Measurements from ENCODE around the gene ARMC9.

Gene ARMC9

DNA sequence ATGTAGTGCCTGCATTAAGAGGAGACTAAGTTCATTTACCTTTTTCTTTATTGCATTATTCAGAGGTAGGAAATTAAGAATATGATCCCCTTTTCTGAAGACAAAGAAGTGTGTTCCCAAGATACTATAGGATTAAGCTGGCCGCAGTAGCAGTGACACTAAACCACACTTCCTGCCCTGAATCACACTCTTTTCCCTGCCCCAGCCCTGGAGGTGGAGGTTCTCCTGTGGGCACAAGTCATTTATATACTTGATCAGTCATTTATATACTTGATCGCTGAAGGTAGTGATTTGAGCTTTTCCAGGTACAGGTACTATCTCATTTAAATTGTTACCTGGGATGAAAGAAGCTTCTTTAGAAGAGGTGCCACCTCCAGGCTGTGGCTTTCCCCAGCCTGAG, 78.6 kb downstream of the ARMC9 start:
- TF ChIP-seq, protein P1, sequence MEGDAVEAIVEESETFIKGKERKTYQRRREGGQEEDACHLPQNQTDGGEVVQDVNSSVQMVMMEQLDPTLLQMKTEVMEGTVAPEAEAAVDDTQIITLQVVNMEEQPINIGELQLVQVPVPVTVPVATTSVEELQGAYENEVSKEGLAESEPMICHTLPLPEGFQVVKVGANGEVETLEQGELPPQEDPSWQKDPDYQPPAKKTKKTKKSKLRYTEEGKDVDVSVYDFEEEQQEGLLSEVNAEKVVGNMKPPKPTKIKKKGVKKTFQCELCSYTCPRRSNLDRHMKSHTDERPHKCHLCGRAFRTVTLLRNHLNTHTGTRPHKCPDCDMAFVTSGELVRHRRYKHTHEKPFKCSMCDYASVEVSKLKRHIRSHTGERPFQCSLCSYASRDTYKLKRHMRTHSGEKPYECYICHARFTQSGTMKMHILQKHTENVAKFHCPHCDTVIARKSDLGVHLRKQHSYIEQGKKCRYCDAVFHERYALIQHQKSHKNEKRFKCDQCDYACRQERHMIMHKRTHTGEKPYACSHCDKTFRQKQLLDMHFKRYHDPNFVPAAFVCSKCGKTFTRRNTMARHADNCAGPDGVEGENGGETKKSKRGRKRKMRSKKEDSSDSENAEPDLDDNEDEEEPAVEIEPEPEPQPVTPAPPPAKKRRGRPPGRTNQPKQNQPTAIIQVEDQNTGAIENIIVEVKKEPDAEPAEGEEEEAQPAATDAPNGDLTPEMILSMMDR (IDR thresholded peaks at IDR 0.05), result no peak

DNA sequence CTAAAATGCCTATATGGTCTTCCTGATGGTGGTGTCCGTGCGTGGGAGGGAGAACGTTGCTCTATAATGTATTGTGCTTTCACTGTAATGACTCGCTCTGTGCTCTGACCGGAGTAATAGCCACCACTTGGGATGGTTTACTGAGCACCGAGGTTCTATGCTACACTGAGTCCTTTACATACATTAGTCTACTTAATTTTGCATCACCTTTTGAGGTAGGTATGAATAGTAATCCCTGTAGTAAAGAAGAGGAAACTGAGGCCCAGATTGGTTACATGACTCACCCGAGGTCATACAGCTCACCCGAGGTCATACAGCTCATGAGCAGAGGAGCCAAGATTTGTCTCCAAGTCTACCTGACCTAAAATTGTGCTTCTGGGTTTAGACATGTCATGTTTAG, 79.5 kb downstream of the ARMC9 start:
- TF ChIP-seq, protein P1 (IDR thresholded peaks at IDR 0.05), result no peak

DNA sequence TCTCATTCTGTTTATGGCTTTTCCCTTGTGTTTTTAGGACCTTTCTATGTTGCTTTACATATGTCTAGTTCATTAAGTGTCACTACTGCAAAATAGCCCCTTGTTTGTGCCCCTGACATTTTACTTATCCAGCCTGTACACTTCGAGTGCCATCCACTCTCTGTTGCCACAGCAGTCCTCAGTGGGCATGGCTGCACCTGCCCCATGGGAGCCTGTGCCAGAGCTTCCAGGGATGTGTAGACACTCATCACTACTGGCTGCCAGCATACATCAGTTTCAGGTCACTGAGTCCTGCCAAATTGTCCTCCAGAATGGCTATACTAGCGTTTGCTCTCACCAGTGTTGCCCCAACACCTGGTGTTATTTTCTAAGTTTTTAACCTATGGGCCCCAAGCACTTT, 80.4 kb downstream of the ARMC9 start:
- TF ChIP-seq, protein P1 (IDR thresholded peaks at IDR 0.05), result no peak

DNA sequence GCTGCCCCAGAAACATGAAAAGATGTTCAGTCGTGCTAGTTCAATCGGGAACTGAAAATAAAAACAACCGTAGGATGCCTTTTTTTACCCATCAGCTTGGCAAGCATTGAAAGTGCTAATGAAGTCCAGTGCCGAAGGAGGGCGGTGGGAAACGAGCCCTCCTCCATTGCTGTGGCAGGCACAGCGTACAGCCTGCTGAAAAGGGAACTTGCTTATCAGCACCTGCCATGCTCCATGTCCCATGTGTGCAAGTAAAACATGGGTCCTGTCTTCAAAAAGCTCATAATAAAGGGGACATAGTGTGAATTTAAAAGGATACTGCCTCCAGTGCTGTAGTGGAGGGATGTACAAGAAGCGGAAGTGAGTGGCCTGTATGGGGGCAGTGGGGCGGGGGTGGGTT, 82.4 kb downstream of the ARMC9 start:
- TF ChIP-seq, protein P1 (IDR thresholded peaks at IDR 0.05), result no peak

DNA sequence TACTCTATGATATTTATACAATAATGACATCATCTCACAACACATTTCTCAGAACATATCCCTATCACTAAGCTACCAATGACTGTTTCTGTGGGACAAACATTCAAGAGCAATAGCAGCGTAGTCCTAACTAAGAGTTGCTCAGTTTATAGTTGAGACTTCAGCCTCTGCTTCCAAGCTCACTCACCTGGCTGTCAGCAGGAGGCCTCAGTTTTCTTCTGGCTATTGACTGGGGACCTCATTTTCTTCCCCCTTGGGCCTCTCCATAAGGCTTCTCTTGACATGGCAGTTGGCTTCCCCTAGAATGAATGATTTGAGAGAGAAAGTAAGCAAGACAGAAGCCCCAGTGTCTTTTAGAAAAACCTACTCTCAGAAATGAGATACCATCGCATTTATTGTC, 85.9 kb downstream of the ARMC9 start:
- TF ChIP-seq, protein P1 (IDR thresholded peaks at IDR 0.05), result no peak

DNA sequence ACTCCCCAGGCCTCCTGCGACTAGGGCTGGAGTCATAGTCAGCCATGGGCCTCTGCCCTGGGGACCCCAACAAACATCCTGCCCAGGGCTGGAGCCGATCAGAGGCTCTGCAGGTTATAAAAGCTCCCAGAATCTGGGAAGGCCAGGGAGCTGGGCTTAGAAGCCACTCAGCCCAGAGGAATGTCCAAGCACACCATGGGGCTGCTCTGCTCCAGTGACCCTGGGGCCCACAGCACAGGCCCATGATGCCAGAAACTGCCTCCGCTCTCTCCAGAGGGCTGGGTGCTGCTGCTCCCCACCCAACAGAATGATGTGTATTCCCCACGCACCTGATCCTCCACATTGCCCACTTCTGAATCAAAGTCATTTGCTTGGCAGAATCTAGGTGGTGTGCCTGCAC, 88.5 kb downstream of the ARMC9 start:
- TF ChIP-seq, protein P1 (IDR thresholded peaks at IDR 0.05), result no peak

DNA sequence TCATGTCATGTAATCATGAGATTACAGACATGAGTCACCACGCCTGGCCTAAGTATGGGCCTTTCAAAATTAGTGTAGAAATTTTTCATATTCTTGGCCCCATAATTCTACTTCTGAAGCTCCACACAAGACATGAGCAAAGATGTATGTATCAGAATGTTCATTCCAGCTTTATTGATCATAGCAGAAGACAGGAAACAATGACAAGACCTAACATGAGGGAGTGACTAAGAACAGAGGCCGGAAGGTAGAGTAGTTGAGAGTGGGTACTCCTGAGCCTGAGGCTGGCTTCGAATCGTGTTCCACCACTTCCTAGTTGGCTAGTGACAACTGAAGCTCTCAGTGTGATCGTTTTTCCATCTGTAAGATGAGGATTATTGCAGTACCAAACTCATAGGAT, 89.3 kb downstream of the ARMC9 start:
- TF ChIP-seq, protein P1 (IDR thresholded peaks at IDR 0.05), result no peak

DNA sequence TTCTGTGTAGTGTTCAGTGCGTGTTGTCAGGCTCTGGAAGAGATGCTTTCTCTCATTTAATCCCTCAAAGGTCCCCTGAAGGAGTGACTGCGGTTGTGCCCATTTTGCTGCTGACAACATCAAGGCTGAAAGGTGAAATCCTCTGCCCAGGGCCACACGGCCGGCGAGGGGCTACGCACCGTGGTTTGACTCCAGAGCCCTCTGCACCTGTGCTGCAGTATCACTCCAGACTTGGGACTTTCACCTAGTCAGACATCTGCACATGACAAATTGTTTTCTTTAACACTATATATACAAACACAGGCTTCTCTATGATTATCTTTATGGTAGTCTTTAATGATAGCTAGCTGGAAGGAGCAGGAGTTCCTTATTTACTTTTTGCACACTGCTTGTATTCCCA, 90.2 kb downstream of the ARMC9 start:
- TF ChIP-seq, protein P1 (IDR thresholded peaks at IDR 0.05), result no peak
